Measurements from ENCODE around the gene TBX4.

The TBX4 gene

GRCh38 chr17:61454381-61455323 lies 2.4 kb downstream of the TBX4 start:
- DNase-seq (ENCODE audit: low spot score), result no peak

- no peak for DNase-seq (ENCODE audit: low spot score)
Observed at GRCh38 chr17:61455324-61456060, 3.3 kb downstream of the TBX4 start.

GRCh38 chr17:61456061-61456681 lies 3.9 kb downstream of the TBX4 start:
- peak; percentile 28 for DNase-seq (ENCODE audit: low spot score)

- peak; percentile 53 for DNase-seq (ENCODE audit: low spot score)
Observed at GRCh38 chr17:61456688-61457225, 4.5 kb downstream of the TBX4 start.

GRCh38 chr17:61457226-61457983 lies 5.2 kb downstream of the TBX4 start:
- DNase-seq (ENCODE audit: low spot score), result peak; percentile 52

- DNase-seq (ENCODE audit: low spot score), result peak; percentile 40
Observed at GRCh38 chr17:61458000-61458399, 5.8 kb downstream of the TBX4 start.

GRCh38 chr17:61458421-61459141 lies 6.4 kb downstream of the TBX4 start:
- DNase-seq (ENCODE audit: low spot score), result peak; percentile 38

- no peak for DNase-seq (ENCODE audit: low spot score)
Observed at GRCh38 chr17:61459142-61459809, 7.1 kb downstream of the TBX4 start.

GRCh38 chr17:61459939-61460718 lies 7.9 kb downstream of the TBX4 start:
- peak; percentile 46 for DNase-seq (ENCODE audit: low spot score)

- peak; percentile 37 for DNase-seq (ENCODE audit: low spot score)
Observed at GRCh38 chr17:61460796-61461585, 8.8 kb downstream of the TBX4 start.

- DNase-seq (ENCODE audit: low spot score), result no peak
Observed at GRCh38 chr17:61461586-61461966, 9.4 kb downstream of the TBX4 start.

- DNase-seq (ENCODE audit: low spot score), result peak; percentile 62
Observed at GRCh38 chr17:61461967-61462718, 9.9 kb downstream of the TBX4 start.

GRCh38 chr17:61462719-61463315 lies 10.6 kb downstream of the TBX4 start:
- peak; percentile 57 for DNase-seq (ENCODE audit: low spot score)

GRCh38 chr17:61463316-61464129 lies 11.3 kb downstream of the TBX4 start:
- peak; percentile 75 for DNase-seq (ENCODE audit: low spot score)

- peak; percentile 69 for DNase-seq (ENCODE audit: low spot score)
Observed at GRCh38 chr17:61464130-61464842, 12.1 kb downstream of the TBX4 start.

- no peak for DNase-seq (ENCODE audit: low spot score)
Observed at GRCh38 chr17:61464843-61465180, 12.6 kb downstream of the TBX4 start.
